Testis (tissue), 2 donors: Measurements from ENCODE around the gene PET100.

Source experiments
- POLR2A ChIP-seq: fragments of 450-650 bp; IDR thresholded peaks from one replicate; pipeline ENCODE4 v1.6.1; 2017; ENCODE audit warnings: antibody characterized with exemption, mild to moderate bottlenecking, moderate library complexity
- TF ChIP-seq, protein P1 (sequence below), 3 experiments: fragments of 450-650 bp in 2 of 3; fragments of 200-600 bp in 1 of 3; sonication (generic) in 1 of 3; IDR thresholded peaks; one replicate each; pipeline ENCODE4 v1.5.1; 2016 to 2019; ENCODE audit warnings: antibody characterized with exemption in 3 of 3, mild to moderate bottlenecking in 2 of 3, moderate library complexity in 1 of 3

DNA sequence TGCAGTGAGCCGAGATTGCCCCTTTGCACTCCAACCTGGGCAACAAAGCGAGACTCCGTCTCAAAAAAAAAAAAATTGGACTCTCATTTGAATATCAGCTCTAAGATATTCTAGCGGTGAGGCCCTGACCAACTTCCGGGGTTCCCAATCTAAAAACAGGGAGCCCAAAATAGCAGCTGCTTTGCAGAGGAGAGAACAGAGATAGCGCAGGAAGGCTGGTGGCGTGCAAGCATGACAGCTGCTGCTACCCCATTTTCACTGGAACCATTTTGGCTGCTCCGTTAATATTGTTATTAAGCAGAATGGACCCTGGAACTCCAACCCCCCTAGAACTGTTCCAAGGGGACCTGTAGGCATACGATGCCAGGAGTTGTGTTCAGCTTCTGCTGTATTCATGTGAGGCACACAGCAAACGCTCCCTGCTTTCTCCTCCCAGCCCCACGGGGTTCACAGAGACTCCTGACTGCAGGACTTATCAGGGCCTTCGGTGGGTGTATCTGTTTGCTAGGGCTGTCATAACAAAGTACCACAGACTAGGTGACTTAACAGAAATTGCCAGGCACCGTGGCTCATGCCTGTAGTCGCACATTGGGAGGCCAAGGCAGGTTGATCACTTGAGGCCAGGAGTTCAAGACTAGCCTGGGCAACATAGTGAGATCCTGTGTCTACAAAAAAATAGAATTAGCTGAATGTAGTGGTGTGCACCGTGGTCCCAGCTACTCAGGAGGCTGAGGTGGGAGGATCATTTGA, 18.8 kb downstream of the PET100 start:
- TF ChIP-seq, protein P1, sequence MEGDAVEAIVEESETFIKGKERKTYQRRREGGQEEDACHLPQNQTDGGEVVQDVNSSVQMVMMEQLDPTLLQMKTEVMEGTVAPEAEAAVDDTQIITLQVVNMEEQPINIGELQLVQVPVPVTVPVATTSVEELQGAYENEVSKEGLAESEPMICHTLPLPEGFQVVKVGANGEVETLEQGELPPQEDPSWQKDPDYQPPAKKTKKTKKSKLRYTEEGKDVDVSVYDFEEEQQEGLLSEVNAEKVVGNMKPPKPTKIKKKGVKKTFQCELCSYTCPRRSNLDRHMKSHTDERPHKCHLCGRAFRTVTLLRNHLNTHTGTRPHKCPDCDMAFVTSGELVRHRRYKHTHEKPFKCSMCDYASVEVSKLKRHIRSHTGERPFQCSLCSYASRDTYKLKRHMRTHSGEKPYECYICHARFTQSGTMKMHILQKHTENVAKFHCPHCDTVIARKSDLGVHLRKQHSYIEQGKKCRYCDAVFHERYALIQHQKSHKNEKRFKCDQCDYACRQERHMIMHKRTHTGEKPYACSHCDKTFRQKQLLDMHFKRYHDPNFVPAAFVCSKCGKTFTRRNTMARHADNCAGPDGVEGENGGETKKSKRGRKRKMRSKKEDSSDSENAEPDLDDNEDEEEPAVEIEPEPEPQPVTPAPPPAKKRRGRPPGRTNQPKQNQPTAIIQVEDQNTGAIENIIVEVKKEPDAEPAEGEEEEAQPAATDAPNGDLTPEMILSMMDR (IDR thresholded peaks at IDR 0.05): no peak
- TF ChIP-seq POLR2A: no peak
